ENCODE results near the gene GRPEL2.

The GRPEL2 gene

DNA sequence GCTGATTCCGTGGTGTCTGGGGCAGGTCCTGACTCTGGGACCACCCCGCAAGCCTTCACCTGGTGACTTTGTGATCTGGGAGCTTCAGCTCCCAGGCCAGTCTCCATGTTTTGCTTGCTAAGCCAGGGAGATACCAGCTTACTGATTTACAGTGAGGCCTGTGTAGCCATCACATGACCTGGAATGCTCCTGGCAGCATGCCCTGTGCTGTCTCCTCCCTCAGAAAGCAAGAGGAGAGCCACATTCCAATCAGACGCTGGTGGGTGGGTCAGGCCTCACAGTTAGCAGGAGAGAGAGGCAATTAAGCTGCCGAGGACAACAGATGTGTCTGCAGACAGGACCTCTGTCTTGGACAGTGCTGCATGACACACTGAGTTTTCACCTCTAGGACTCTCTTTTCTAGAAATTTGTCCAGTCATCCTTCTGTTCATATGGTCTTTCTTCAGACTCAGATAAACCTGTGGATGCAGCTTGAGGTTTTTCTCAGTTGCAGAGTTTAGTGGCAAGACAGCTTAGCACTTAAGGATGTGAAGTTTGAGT, 24.4 kb upstream of the GRPEL2 start:
- peak; percentile 87 for DNase-seq

DNA sequence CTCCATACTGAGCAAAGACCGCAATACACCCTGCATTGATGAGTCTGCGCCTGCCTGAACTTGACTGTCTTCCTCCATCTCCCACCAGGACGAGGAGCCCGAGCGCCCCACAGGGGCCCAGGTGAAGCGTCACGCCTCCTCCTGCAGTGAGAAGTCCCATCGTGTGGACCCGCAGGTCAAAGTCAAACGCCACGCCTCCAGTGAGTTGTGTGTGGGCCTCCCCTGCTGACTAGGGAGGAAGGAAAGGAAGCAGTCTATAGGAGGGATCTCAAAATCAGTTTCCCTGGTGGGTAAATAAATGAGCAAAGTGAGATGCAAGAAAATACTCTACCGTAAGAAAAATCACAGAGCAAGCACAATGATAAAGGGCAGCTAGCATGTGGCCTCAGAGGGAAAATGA, 22.8 kb upstream of the GRPEL2 start:
- no peak for DNase-seq

DNA sequence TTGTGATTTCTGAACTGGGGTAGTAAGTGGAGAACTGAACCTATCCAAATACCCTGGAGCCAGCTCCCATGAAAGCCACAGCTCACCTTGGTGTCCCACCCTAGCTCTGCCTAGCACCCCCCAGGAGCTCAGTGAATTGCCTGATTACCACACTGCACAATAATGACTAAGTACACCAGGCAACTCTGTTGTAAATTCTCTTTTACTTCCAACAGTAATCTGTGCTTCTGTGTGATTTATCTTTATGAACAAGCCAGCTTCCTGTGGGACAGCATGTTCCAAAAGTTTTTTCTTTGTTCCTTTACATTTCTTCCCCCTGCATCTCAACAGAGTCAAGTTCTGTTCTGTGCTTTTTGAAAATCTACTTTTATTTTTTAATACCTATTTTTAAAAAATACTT, 22.1 kb upstream of the GRPEL2 start:
- DNase-seq = no peak

DNA sequence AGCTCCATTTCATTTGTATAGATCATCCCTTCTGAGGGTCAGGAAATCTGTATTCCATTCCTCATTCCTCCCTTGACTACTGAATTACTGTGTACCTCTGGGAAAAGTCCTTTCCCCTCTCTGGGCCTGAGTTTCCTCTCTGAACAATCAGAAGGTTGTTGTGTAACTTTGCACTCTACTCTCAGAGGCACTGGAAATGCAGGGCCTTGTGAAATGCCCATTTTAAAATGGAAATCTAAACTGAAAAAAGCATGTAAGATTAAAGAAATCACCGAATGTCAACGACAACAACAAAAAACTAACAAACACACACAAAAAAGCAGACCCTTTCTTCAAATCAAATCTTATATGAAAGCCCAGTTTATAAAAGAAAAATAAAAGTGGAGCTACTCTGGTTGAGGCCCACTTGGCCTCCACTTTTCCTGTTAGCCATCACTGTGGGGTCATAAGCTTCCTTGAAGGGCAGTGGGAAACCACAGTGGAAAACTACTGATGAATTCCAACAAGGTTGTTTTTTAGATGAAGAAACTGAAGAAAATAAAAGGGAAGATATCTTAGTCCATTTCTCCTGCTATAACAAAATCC, 21.6 kb upstream of the GRPEL2 start:
- DNase-seq = no peak

DNA sequence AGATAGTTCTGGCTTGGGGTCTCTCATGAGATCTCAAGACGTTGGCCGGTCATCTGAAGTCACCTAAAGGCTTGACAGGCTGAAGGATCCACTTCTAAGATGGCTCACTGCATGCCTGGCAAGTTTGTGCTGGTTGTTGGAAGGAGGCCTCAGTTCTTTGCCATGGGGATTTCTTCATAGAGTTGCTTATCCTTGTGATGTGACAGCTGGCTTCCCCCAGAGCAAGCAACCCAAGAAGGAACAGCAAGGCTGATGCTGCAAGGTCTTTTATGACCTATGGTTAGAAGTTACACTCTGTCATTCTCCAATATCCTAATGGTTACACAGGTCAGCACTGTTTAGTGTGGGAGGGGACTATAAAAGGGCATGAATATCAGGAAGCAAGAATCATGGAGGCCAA, 20.7 kb upstream of the GRPEL2 start:
- no peak for DNase-seq

DNA sequence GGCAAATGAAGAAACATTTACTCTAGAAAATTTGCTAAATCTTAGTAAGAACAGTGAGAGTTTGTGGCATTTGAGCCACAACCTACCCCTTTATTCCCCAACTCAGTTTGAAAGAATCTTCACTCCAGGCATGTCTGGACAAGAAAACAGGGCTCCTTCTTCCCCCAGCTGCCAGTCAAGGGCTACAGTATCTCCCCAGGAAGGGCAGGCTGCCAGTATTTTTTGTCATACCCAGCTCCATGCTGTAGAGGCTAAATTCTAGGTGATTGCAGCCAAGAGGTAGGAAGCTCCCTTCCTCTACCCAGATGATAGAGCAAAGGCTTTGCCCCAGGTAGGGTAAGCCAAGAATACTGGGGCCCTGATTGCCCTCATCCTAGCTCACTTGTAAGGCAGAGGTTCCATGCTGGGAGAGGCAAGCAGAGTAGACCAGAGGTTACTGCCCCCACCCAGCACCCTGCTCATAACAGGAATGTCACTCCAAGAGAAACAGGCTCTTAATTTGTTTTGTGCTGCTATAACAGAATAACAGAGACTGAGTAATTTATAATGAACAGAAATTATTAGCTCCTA, 20.0 kb upstream of the GRPEL2 start:
- DNase-seq = peak; percentile 17

DNA sequence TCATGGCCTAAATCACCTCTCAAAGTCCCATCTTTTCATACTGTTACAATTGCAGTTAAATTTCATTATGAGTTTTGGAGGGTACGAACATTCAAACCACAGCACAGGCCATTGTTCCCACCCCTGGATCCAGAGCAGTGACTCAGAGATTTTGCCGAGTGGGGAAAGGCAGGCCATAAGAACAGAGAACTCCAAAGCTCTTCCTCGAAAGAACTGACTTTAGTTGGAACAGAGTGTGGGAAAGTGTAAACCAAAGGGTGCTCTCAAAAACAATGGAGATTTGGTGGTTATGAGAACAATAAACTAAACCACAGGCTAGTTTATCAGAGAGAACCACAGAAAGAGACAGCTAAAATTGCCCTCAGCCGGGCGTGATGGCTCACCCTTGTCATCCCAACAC, 19.4 kb upstream of the GRPEL2 start:
- no peak for DNase-seq

DNA sequence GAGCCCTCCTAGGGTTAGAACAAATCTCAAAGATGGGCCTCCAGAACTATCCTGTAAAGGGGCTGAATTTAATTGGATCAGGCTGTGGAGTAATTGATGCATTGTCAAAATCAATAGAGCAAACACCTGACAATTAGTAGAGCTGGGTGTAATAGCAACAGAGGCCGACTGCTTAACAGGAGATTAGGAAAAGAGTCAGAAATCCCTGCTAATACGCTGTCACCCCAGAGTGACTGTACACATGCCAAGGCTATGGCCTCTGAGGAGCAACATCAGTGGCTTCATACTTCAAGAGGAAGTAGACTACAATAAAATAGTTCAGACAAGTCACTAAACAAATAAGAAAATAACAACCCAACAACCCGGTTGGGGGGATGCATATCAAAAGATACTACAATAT, 18.7 kb upstream of the GRPEL2 start:
- DNase-seq = no peak

DNA sequence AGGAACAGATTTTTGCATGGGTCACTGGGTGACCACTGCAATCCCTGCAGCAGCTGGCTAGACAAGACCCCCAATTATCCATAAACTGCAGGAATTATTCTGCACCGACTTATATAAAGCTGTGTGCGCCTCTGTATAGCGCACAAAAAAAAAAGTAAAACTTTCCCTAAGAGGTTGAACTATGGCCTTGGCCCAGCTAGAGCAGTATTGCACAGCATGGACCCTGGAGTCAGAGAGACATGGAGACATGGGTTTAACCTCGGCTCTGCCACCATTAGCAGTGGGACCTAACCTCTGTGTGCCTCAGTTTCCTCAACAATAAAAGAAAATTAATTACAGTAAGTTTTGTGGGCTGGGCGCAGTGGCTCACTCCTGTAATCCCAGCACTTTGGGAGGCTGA, 17.1 kb upstream of the GRPEL2 start:
- DNase-seq = no peak

DNA sequence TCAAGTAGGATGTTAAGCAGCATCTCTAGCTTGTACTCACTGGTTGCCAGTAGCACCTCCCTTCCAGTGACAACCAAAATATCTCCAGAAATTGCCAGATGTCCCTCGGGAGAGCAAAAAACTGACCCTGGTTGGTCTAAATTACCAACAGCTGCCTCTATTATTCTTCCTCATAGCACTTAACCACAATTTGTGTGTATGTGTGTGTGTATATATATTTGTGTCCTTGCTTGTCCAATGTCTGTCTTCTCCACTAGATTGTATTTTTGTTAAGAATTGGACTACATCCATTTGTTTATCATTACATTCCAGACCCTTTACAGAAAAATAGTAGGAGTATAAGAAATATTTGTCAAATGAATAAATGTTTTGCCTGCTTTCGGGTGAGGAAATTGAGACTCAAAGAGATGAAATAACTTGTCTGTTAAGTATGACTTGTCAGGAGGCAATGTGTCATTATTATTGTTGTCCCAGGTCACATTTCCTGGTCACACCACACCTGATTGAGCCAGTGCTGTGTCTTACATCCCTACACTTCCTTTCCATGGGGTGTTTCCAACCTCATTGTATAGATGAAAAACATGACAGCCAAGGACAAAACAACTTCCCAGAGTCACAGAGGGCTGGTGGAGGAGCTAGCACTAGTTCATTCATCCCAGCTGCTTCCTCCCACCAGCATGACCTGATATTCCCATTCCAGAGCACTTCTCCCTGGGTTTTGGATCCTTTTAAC, 11.4 kb upstream of the GRPEL2 start:
- DNase-seq = no peak

DNA sequence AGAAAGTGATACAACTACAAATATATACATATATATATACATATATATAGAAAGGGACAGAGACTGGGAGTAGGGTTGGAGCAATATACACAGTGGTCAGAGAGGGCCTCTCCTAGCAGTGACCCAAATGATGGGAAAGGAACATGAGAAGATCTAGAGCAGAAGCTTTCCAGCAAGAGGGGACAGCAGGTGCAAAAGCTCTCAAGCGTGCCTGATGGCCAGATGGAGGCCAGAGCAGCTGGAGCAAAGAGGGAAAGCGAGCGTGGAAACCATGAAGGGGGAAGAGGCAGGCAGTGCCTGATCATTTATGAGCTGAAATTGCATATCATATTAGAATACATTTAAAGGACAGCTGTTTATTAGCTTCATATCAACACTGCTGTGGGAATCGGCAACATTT, 7.6 kb upstream of the GRPEL2 start:
- DNase-seq = no peak

DNA sequence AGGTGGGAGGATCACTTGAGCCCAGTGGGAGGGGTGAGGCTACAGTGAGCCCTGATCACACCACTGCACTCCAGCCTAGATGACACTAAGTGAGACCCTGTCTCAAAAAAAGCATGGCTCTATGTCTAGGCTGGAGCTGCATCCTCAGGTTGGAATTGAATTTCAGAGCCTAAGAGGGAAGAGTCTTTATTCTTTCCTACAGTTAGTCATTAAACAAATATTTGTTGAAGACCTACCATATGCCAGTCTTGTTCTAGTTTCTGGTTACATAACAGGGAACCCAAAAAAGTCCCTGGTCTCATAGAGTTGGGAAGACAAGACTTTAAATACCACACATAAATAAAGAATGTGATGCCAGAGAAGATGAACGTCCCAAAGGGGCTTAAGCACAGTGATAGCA, 6.9 kb upstream of the GRPEL2 start:
- no peak for DNase-seq

DNA sequence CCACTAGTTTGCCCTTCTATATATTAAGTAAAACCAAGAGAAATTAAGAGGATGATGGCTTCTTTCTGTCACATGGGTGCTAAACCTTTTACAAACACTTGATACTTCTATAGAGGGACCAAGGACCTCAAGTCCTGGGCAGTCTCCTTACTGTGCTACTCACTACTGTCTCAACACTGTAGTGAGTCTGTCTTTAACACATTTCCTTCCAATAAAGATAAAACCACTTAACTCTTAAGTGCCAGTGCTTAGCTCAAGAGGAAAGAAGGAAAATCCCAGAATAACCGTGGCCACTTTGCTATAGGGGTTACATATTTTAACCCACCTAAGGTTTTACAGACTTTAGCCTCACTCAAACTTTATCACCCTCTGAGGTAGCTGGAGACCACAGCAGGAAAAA, 4.4 kb upstream of the GRPEL2 start:
- no peak for DNase-seq

DNA sequence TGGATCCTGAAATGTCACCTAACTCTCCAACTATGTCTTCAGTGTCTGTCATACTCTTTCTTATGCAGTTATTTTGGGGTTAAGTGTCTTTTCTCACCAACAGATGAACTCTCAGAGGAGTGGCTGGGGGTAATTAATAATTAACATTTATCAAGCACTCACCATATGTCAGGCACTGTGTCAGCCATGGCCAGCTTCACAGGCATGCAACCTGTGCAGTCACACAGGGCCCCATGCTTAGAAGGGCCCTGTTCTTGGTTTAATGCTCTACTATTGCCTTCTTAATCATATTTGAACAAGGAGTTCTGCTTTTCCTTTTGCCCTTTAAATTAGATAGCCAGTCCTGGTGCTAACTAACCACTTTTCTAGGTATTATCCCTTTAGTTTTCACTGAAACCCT, 3.4 kb upstream of the GRPEL2 start:
- DNase-seq = no peak

DNA sequence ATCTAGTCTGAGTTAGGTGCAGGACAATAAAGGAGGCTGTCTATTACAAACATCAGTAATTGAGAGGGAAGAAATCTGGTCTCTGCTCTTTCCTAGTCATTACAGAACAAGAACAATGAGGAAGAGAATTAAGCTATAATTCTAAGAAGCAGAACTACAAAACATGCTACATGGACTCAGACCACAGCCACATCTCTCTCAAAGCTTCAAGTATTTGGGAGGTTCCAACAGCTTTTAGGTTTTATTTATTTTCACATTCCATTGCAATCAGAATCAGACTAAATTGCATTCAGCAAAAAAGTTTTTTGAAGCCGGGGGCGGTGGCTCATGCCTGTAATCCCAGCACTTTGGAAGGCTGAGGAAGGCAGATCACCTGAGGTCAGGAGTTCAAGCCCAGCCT, 1.1 kb upstream of the GRPEL2 start:
- DNase-seq = no peak

DNA sequence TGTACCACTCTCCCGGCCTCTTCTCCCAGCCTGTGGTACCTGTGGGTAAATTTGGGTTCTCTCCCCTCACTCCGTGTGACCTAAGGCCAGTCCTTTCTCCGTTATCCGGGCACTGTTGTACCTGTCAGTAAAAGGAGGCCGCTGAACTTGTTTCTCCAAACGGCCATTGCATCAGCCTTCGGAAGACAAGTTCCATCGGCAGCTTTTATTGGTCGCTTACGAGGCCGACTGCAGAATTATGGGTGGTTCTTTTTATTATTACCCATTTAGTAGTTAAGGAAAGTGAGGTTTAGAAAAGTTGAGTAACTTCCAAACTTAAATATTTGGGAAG, 558 bp downstream of the GRPEL2 start:
- peak; percentile 59 for DNase-seq

DNA sequence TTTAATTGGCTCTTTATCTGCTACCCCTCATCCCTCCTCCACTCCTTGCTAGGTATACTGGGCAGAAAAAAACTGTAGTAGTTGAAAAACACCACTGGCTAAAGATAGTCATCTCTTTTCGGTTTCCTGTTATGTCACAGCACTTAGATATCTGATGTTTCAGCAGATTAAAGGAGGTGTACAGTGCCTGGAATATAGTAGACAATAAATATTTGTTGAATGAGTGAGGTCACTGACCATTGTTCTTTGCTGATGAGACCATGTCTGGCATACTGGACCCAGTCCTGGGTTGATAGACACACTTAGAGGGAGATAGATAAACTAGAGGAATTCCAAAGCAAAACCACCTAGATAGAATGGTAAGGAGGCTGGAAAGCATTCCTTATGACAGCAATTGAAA, 3.2 kb downstream of the GRPEL2 start:
- DNase-seq = peak; percentile 54

DNA sequence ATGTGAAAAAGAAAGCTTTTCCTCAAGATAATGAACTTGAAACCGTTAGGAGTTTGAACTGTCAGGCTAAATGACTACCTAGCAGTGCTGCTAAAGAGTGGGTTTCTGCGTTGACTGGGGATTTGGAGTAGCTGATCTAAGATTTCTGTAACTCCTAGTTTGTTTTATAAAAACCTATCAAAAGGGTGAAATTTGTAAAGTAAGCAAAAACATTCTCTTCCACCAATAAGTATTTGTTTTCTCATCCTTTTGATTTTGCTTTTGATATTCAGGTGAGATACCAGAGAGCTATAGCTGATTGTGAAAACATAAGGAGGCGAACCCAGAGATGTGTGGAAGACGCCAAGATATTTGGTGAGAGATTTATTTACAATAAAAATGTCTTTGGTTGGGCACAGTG, 4.1 kb downstream of the GRPEL2 start:
- DNase-seq = no peak

DNA sequence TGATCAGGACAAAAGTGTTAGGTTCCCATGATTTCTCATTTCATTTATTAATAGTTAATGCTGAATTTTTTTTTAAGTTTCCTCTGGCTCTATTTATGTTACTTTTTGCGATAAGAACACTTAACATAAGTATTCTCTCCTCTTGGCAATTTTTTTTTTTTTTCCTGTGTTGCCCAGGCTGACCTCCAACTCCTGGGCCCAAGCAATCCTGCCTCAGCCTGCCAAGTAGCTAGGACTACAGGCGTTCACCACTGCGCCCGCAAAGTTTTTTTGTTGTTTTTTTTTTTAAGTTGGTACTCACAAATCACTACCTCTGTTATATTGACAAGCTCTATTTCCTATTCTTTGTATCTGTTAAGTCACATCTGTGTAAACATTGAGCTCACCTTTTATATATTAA, 6.9 kb downstream of the GRPEL2 start:
- DNase-seq = no peak

DNA sequence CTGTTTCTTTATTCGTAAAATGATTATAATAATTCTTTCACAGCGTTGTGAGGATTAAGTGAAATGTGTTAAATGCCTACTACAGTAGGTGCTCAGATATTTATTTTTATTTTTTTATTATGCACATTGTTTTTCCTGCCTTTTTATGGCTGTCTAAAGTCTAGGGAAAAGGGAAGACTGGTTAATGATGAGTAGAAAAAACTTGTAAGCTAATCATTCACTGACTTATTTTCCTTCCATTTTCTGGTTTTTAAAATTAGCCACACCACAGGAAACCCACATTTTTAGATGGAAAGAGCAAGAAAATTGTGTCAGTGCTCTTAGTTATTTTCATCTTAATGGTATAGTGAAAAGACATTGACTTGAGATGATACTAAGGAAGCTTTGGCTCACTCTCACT, 8.6 kb downstream of the GRPEL2 start:
- no peak for DNase-seq

DNA sequence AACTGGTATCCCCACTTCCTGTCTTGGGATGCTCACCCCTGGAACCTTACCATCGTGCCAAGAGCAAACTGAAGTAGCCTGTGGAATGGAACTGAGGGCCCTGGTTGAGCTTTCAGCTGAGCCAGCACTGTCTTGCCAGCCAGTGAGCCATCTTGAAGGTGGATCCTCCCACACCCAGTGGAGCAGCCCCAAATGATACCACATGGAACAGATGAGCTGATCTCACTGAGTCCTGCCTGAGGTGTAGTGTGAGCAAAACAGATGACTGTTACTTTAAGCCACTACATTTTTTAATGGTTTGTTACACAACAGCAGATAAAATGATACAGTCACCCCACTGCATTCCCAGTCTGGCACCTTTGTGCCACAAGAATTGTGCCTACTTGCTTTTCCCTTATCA, 10.4 kb downstream of the GRPEL2 start:
- peak; percentile 25 for DNase-seq

DNA sequence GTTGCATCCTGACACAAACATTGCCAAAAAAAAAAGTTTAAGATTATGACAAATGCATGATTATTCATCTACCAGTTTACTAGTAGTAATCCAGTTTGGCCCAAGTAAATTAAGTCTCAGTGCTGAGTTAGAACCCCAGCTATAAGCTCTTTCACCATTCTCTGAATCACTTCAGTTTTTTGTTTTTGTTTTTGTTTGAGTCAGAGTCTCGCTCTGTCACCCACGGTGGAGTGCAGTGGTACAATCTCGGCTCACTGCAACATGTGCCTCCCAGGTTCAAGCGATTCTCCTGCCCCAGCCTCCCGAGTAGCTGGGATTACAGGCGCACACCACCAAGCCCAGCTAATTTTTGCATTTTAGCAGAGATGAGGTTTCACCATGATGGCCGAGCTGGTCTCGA, 11.1 kb downstream of the GRPEL2 start:
- DNase-seq = no peak

DNA sequence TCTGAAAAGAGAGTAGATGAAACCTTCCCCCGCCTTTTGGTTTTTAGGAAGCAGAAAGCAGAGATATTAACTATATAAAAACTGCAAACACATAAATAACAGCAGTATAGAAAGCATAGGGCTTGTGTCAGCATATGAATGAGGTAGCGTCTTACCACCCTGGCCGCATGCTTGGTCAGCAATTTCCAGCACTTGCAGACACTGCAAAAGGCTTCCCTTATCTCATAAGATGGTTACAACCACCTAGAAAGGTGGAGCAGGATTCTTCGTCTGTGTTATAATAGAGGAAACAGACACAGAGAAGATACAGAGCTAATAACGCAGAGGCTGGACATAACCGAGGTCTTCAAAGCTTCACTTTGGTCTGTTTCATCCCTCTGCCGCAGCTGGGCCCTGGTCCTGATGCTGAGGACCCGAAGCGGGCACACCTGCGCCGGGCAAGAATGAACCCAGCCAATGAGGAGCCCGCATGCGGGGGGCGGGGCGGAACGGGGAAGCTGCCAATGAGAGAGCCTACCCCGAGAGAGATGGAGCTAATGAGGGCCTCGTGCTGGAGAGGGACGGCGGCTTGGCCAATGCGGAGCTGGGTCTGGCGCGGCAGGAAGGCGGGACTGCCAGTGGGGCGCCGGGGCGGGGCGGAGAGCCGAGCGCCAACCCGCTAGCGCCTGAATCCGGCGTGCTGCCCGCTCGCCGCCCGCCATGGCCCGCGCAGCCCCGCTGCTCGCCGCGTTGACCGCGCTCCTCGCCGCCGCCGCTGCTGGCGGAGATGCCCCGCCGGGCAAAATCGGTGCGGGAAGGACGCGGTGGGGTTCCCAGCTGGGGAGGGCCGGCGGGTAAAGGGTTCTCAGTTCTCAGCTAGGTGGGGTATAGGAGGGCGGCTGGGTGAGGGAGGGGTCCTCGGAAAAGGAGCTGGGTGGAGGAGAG, 12.3 kb downstream of the GRPEL2 start, which contains the start of gene PCYOX1L:
PCYOX1L (plus strand) TSS at position 677 of the 924 bp plus-strand sequence; CDS start at position 700, 23 bp downstream.
- peak; percentile 99 for DNase-seq

DNA sequence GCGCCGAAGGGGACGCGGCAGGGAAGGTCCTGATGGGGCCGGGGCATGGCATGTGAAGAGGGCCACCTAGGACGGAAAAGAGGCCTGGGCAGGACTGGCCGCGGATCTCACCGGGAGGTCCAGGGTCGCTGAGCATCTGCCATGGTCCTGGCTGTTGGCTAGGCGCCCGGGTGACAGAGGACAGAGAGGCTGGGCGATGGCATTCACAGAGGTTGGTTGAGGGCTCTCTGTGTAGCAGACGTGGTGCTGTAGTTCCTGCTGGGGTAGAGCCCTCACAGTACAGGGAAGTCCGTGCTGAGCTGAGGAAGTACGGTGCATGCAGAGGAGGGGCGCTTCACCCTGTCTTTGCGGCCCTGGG, 13.0 kb downstream of the GRPEL2 start:
- DNase-seq = peak; percentile 67

Measured in hematopoietic multipotent progenitor cell treated with erythropoietin and hydrocortisone succinate and interleukin-3 and kit ligand, for 6 days (in vitro differentiated cells).